ENCODE data around the gene TMSB10.

The TMSB10 gene

GRCh38 chr2:84880645-84881521 is 24.6 kb upstream of the TMSB10 start, which contains the start of gene TRABD2A:
TRABD2A (minus strand) TSS chr2:84881084; CDS start chr2:84881039, 45 bp downstream.
- no peak for DNase-seq

DNA sequence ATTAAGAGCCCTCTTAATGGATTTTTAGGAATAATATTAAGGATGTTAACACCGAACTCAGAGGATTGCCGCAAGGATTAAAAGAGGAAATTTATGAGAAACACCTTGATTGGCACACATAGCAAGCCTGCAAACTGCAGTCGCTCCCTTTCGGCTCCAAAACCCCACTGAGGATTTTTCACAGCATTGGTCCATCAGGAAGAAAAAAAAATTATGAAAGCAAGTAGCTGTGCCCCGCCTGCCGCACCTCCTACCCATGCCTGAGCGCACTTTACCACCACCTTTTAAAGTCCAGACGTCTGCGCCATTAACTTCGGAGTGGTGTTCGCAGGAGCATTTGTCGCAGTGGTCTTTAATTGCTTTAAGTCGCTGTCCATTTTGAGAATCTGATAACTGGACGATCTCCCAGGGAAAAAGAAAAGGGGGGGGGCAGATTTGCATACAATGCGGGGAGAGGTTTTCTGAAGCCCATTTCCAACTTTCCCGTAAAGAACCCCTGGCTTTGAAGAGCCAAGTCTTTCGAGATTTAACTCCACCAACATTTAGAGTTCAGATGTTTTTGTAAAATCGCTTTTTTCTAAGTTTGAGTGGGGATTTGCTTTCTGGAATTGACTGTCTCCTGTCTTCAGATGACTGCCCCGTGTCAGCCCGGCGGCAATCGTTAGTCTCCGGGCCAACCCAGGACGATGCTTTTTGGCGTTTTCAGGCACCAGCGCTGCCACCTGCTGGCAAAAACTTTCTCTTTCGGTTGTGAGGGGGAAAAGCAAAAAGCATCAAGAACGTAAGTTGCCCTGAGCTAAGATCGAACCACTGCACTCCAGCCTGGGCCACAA is 23.7 kb upstream of the TMSB10 start:
- peak; percentile 26 for DNase-seq

DNA sequence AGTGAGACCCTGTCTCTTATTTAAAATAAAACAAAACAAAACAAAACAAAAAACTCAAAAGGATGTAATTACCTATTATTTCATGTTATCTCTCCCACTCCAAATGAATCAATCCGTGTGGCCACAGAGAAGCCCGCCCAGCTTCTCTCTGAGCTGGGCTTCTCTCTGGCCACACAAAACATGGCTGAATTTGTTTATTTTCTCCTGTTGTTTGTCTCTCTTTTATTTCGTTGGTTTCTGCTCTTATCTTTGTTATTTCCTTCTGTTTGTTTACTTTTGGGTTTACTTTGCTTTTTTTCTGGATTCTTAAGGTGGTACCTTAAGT is 23.1 kb upstream of the TMSB10 start:
- no peak for DNase-seq

- no peak for DNase-seq
These were observed 22.5 kb upstream of the TMSB10 start for GRCh38 chr2:84882775-84883550.

DNA sequence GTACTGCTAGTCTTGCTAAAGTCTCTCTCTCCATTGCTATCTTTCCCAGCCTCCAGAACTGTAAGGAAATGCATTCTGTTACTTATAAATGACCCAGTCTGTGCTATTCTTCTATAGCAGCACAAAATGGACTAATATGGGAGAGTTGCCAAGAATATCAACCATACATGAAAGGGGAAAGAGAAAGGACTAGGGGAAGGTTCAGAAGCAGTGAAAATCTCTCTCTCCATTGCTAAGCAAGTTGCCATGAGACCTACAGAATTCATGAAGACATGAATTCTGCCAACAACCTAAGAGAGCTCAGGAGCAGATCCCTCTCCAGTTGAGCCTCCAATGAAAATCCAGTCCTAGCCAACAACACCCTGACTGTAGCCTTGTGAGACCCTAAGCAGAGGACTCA is 21.0 kb upstream of the TMSB10 start:
- DNase-seq = no peak

GRCh38 chr2:84885111-84885510 is 20.3 kb upstream of the TMSB10 start:
- DNase-seq = no peak

DNA sequence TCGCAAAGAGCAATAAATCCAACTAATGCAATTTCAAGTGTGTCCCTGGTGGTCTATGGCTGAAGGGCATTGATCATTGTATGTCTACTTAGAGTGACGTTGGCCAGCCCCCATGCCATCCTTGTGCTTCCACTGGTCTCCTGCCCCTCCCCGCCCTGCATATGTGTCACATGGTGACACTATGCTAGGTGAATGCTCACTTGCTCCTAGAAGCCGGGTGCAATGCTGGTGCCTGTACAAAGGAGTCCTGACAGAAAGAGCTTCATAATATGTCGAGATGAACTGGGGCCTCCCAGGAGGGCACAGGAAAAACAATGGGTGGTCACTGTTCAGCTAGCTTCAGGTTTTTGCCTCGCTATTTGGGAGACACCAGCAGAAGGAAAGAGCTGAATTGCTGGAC is 18.7 kb upstream of the TMSB10 start:
- DNase-seq = no peak

GRCh38 chr2:84888401-84889276 is 16.8 kb upstream of the TMSB10 start:
- no peak for DNase-seq

- DNase-seq = no peak
These were observed 16.1 kb upstream of the TMSB10 start for GRCh38 chr2:84889332-84889731.

- no peak for DNase-seq
These were observed 14.0 kb upstream of the TMSB10 start for GRCh38 chr2:84891355-84892010.

- DNase-seq = no peak
These were observed 11.3 kb upstream of the TMSB10 start for GRCh38 chr2:84894131-84894586.

GRCh38 chr2:84894758-84895520 is 10.5 kb upstream of the TMSB10 start:
- no peak for DNase-seq

GRCh38 chr2:84896567-84896966 is 8.9 kb upstream of the TMSB10 start:
- DNase-seq = no peak

DNA sequence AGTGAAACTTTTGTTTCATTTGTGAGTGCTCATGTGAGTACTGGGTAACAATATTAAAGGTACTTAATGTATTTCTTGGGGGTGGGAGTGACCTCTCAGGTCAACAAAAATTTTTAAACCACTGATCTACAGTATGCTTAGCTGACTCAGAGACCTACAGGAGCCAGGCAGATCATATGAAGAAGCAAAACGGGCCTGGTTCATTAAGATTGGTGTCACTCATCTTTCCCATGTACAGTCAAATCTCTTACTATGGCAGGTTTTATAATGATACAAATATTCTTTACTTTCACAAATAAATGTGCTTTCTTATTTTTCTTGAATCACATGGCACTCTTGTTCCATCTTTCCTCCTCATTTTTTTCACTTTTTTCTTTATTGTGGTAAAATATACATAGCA is 7.7 kb upstream of the TMSB10 start:
- no peak for DNase-seq

- no peak for DNase-seq
These were observed 5.9 kb upstream of the TMSB10 start for GRCh38 chr2:84899304-84900204.

GRCh38 chr2:84900971-84901370 is 4.5 kb upstream of the TMSB10 start:
- no peak for DNase-seq

- no peak for DNase-seq
These were observed 3.8 kb upstream of the TMSB10 start for GRCh38 chr2:84901593-84902120.

GRCh38 chr2:84902526-84902925 is 2.9 kb upstream of the TMSB10 start:
- no peak for DNase-seq

- no peak for DNase-seq
These were observed 1.3 kb upstream of the TMSB10 start for GRCh38 chr2:84904151-84904550.

Data from GOT3 (cell line).